Measurements from ENCODE around the gene SEC24C. TPM values are rescaled to one million over a fixed set of nuclear protein-coding genes. Genes with fewer than 3 reads are reported as not detected.
A peak's percentile ranks its signal among the peaks of the same experiment; 100 is the strongest.

The SEC24C gene
- total RNA-seq, 4 donors from 2014 or later: 56.2 to 95.2 (median 83.9) TPM

GRCh38 chr10:73759512-73760115 is 15.4 kb downstream of the SEC24C start:
- peak; percentile 40 to 68 for DNase-seq
- H3K9me3 ChIP-seq: no peaks in the 10 kb centered on the region
- peaks cover 0 to 5% of the 10 kb centered on the region in 2 donors for H3K4me1 ChIP-seq
- no peak for TF ChIP-seq POLR2A (IDR thresholded peaks at IDR 0.05)
- H3K27ac ChIP-seq: peak overlapping the region in 1 of 3 donors; percentile 15
- 57 to 72% methylated on average over 5 of the region's 5 CpGs for WGBS, 2 donors
- H3K4me3 ChIP-seq (replicated peaks in 1 of 3): no peak overlapping the region
- intact Hi-C loops (cut with DNase I): no loop called here
- peaks cover 48 to 58% of the 10 kb centered on the region in 2 donors for H3K36me3 ChIP-seq
- no peaks in the 10 kb centered on the region for H3K27me3 ChIP-seq

- Histone ChIP-seq H3K36me3 (peaks cover 66 to 76% of the 10 kb centered on the region in 2 donors), H3K4me3 (replicated peaks in 1 of 3) (no peak overlapping the region), H3K9me3 (no peaks in the 10 kb centered on the region), H3K27ac (no peak overlapping the region), H3K27me3 (no peaks in the 10 kb centered on the region), H3K4me1 (peaks cover 0 to 5% of the 10 kb centered on the region in 2 donors)
- intact Hi-C loops (cut with DNase I): no loop called here
- WGBS, 2 donors: 95 to 100% methylated on average over 1 of the region's 1 CpG
- no peak for TF ChIP-seq CTCF (IDR thresholded peaks at IDR 0.05)
- no peak for TF ChIP-seq POLR2A (IDR thresholded peaks at IDR 0.05)
- DNase-seq: no peak
These were observed 17.6 kb downstream of the SEC24C start for GRCh38 chr10:73761781-73762180.

- Histone ChIP-seq H3K9me3 (no peaks in the 10 kb centered on the region), H3K36me3 (peaks cover 77 to 88% of the 10 kb centered on the region in 2 donors), H3K4me3 (replicated peaks in 1 of 3) (no peak overlapping the region), H3K27ac (no peak overlapping the region), H3K4me1 (peaks cover 0 to 5% of the 10 kb centered on the region in 2 donors), H3K27me3 (no peaks in the 10 kb centered on the region)
- intact Hi-C loops (cut with DNase I): no loop called here
- TF ChIP-seq CTCF (IDR thresholded peaks at IDR 0.05) (no peak), POLR2A (IDR thresholded peaks at IDR 0.05) (no peak)
- no peak for DNase-seq
- WGBS, 2 donors: 86 to 89% methylated on average over 2 of the region's 2 CpGs
These were observed 18.7 kb downstream of the SEC24C start for GRCh38 chr10:73762915-73763314.

- Histone ChIP-seq H3K4me1 (peaks cover 0 to 5% of the 10 kb centered on the region in 2 donors), H3K36me3 (peaks cover 79 to 92% of the 10 kb centered on the region in 2 donors), H3K27ac (no peak overlapping the region), H3K4me3 (replicated peaks in 1 of 3) (no peak overlapping the region), H3K27me3 (no peaks in the 10 kb centered on the region), H3K9me3 (no peaks in the 10 kb centered on the region)
- TF ChIP-seq POLR2A (IDR thresholded peaks at IDR 0.05) (no peak), CTCF (IDR thresholded peaks at IDR 0.05) (no peak)
- WGBS, 2 donors: 92 to 96% methylated on average over 2 of the region's 2 CpGs
- DNase-seq: no peak
- intact Hi-C loops (cut with DNase I): no loop called here
These were observed 19.2 kb downstream of the SEC24C start for GRCh38 chr10:73763343-73763742.

GRCh38 chr10:73765066-73765465 is 20.9 kb downstream of the SEC24C start:
- DNase-seq: no peak
- no peaks in the 10 kb centered on the region for H3K4me1 ChIP-seq
- no peaks in the 10 kb centered on the region for H3K9me3 ChIP-seq
- WGBS, 2 donors: 94 to 96% methylated on average over 6 of the region's 6 CpGs
- no peak overlapping the region for H3K4me3 ChIP-seq (replicated peaks in 1 of 3)
- H3K27me3 ChIP-seq: no peaks in the 10 kb centered on the region
- no peak for TF ChIP-seq POLR2A (IDR thresholded peaks at IDR 0.05)
- no peak for TF ChIP-seq CTCF (IDR thresholded peaks at IDR 0.05)
- intact Hi-C loops (cut with DNase I): no loop called here
- peaks cover 88 to 99% of the 10 kb centered on the region in 2 donors for H3K36me3 ChIP-seq
- no peak overlapping the region for H3K27ac ChIP-seq

Data from thyroid gland (tissue), 4 donors.